ENCODE measurements around the gene BABAM2.

GRCh38 chr2:28318023-28318422 lies 427.5 kb downstream of the BABAM2 start:
- TF ChIP-seq, protein P1, sequence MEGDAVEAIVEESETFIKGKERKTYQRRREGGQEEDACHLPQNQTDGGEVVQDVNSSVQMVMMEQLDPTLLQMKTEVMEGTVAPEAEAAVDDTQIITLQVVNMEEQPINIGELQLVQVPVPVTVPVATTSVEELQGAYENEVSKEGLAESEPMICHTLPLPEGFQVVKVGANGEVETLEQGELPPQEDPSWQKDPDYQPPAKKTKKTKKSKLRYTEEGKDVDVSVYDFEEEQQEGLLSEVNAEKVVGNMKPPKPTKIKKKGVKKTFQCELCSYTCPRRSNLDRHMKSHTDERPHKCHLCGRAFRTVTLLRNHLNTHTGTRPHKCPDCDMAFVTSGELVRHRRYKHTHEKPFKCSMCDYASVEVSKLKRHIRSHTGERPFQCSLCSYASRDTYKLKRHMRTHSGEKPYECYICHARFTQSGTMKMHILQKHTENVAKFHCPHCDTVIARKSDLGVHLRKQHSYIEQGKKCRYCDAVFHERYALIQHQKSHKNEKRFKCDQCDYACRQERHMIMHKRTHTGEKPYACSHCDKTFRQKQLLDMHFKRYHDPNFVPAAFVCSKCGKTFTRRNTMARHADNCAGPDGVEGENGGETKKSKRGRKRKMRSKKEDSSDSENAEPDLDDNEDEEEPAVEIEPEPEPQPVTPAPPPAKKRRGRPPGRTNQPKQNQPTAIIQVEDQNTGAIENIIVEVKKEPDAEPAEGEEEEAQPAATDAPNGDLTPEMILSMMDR (conservative IDR thresholded peaks at IDR 0.05; ENCODE audit: low read depth, low read length): no peak
- TF ChIP-seq USF2 (IDR thresholded peaks at IDR 0.05; ENCODE audit: low read depth, low read length) (no peak), SMC3 (IDR thresholded peaks at IDR 0.05; ENCODE audit: low read depth, low read length) (no peak), POLR2A (IDR thresholded peaks at IDR 0.05; ENCODE audit: low read depth, low read length) (no peak), NFE2L2 (IDR thresholded peaks at IDR 0.05; ENCODE audit: low read depth, low read length) (no peak), CHD1 (IDR thresholded peaks at IDR 0.05; ENCODE audit: low read depth, low read length) (no peak), MAFK (IDR thresholded peaks at IDR 0.05; ENCODE audit: low read depth, low read length) (no peak), RAD21 (IDR thresholded peaks at IDR 0.05; ENCODE audit: low read length) (no peak), FOS (IDR thresholded peaks at IDR 0.05; ENCODE audit: low read depth, low read length) (no peak), BHLHE40 (IDR thresholded peaks at IDR 0.05; ENCODE audit: low read depth, low read length) (no peak), RCOR1 (IDR thresholded peaks at IDR 0.05; ENCODE audit: insufficient replicate concordance, low read length) (no peak)
